GM18508 (cell line): ENCODE results near the gene TEAD1.

Experiments used
- ATAC-seq: cut with Tn5 transposase; IDR thresholded peaks from one replicate; pipeline ENCODE4 v1.9.1; 2021; ENCODE audit warnings: moderate number of reproducible peaks; ENCODE audit not compliant: insufficient read depth, unreplicated experiment

The TEAD1 gene

DNA sequence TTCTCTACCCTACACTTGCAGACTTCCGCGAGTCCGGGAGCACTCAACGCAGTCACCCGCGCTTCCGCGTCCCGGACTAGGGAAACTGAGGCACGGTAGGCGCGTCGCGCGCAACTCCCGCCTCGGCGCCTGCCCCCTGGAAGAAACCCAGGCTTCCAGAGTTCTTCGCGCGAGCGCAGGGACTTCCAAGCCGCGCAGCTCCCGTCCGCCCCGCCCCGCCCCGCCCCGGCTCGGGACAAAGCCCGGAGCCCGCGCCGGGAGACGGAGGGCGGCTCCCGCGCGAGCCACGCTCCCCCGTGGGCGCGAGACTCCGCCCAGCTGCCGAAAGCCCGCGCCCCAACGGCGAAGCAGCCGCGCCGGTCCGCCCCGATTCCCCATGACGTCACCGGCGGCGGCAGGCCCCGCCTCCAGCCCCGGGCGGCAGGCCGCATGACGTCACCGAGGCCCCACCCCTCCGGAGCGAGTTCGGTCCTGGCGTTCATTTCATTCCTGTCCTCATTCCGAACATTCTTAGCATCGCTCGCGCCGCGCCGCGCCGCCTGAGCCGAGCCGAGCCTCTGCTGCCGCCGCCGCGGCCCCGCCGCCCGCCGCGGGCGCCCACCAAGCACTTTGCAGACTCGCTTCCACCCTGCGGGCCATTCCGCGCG, at the start of gene TEAD1:
TSS of gene TEAD1 (plus strand) at position 498 of the 647 bp plus-strand sequence.
- ATAC-seq = no peak

DNA sequence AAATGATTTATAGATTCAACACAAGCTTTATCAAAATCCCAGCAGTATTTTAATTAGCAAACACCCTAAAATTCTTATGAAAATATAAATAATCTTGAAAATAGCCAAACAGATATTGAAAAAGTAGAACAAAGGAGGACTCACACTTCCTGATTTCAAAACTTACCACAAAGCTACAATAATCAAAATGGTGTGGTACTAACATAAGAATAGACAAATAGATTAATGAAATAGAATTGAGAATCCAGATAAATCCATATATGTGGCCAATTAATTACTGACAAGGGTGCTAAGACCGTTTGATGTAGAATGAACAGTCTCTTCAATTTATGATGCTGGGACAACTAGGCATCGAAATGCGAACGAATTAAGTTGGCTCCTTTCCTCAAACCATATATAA, 49.6 kb upstream of the TEAD1 start:
- no peak for ATAC-seq

DNA sequence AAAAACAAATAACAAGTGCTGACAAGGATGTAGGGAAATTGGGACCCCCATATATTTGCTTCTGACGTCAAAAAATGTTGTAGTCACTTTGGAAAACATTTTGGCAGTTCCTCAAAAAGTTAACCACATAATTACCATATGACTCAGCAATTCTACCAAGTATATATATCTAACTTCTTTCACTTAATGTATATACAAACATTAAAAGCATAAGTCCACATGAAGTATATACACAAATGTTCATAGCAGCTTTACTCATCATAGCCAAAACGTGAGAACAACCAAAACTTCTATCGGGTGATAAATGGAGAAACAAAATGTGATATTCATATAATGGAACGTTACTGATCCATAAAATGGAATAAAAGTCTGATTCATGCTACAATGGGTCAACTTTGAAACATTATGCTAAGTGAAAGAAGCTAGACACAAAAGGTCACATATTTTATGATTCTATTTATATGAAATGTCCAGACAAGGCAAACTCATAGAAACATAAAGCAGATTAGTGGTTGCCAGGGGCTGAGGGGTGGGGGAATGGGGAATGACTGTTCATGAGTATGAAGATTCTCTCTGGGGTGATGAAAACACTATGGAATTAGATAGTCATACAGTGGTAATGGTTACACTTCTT, 48.7 kb upstream of the TEAD1 start:
- no peak for ATAC-seq

- no peak for ATAC-seq
These were observed 47.6 kb upstream of the TEAD1 start for GRCh38 chr11:12626616-12627015.

DNA sequence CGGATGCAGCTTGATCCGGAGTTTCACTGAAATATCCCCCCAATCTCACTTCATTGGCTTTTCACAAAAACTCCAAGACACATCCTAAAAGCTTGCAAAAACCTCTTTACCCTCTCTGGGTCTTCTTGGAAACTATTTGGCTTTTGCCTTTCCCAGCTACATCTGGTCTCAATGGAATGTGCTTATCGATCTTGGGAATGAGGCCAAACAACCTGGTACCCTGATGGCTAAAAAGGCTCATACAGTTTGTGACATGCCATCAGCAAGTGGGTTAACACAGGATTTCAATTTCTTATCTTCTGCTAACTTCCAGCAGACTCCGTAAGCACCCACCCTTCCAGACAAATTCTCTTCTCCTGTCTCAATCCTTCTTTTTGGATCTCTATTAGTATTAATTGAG, 45.9 kb upstream of the TEAD1 start:
- no peak for ATAC-seq

DNA sequence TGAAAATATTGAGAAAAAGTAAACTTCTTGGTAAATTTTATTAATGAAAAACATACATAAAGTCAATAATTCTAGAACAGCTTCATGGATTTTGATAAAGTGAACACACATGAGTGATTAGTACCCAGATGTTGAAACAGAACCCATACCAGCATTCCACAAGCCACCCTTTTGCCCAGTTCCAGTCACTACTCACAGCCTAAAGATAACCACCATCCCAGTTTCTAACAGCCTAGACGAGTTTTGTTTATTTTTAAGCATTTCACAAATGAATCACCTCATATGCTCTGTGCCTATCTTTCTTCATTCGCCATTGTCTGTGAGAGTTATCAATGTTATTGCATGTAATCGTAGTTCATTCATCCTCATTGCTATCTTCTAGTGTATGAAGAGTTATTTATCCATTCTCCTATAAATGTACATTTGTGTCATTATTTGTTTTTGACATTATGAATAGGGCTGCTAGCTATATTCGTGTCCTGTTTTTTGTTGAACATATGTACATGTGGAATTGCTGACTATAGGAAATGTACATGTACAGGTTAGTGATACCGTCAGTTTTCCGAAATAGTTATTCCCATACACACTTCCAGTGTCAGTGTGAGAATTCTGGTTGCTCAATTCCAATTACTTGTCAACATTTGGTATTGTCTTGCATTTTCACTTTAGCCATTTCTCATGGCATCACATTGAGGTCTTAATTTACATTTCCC, 44.5 kb upstream of the TEAD1 start:
- ATAC-seq = no peak

DNA sequence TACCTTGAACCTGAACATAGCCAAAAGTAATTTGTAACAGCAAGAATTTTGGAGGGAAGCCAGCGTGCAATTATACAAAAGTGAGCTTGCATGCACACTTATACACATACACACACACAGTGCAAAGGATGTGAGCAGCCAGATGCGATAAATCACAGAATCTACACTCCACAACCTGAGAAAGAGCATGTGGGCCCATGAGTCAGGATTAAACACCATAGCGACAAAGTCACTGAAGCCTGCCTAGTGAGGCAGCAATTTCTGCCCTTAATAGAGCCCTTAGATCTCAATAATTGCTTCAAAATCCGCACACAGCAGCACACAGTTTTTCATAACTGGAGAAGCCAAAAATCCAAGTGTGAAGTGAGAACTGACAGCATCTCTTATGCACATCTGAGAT, 42.6 kb upstream of the TEAD1 start:
- no peak for ATAC-seq

GRCh38 chr11:12634329-12634728, 39.9 kb upstream of the TEAD1 start:
- no peak for ATAC-seq

- ATAC-seq = no peak
These were observed 37.3 kb upstream of the TEAD1 start for GRCh38 chr11:12636871-12637410.

GRCh38 chr11:12639388-12639787, 34.8 kb upstream of the TEAD1 start:
- no peak for ATAC-seq

- no peak for ATAC-seq
These were observed 33.9 kb upstream of the TEAD1 start for GRCh38 chr11:12640355-12640754.

DNA sequence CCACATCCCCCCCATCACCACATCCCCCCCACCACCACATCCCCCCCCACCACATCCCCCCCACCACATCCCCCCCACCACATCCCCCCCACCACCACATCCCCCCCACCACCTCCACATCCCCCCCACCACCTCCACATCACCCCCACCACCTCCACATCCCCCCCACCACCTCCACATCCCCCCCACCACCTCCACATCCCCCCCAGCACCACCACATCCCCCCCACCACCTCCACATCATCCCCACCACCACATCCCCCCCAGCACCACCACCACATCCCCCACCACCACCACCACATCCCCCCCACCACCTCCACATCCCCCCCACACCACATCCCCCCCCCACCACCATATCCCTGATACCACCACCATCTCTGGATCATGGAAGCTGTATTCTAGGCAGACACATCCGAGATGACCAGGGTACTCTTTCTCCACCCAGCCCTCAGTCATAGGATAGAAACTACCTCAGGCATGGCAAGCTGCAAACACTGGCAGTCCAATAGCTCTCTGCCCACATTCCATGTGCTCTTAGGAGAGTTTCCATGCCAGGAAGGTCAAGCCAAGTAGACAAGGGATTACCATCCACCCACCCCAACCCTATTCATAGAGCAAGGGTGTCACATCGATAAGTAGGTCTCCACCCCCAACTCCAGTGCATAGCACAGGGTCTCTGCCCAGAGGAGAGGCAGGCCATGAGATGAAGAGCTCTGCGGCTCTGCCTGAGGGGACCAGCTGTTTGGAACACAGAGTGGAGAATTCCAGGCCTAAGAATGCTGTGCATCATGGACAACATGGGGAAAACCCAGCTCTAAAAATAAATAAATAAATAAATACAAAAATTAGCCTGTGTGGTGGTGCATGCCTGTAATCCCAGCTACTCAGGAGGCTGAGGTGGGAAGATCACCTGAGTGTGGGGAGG, 33.0 kb upstream of the TEAD1 start:
- no peak for ATAC-seq

GRCh38 chr11:12642040-12642439, 32.2 kb upstream of the TEAD1 start:
- no peak for ATAC-seq

GRCh38 chr11:12642806-12643428, 31.3 kb upstream of the TEAD1 start:
- ATAC-seq = no peak

- ATAC-seq = no peak
These were observed 27.7 kb upstream of the TEAD1 start for GRCh38 chr11:12646478-12646877.

DNA sequence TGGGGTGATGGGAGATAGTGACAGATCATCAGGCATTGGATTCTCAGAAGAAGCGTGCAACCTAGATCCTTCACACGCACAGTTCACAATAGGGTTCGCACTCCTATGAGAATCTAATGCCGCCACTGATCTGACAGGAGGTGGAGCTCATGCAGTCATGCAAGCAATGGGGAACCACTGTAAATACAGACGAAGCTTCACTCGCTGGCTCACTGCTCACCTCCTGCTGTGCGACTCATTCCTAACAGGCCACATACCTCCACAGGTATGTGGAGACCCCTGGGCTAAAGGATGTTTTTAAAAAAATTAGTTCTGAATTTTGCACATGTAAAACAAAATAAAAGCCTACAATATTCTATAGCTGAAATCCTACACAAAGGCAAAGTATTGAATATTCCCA, 20.5 kb upstream of the TEAD1 start:
- ATAC-seq = no peak

GRCh38 chr11:12655842-12656241, 18.4 kb upstream of the TEAD1 start:
- ATAC-seq = no peak

DNA sequence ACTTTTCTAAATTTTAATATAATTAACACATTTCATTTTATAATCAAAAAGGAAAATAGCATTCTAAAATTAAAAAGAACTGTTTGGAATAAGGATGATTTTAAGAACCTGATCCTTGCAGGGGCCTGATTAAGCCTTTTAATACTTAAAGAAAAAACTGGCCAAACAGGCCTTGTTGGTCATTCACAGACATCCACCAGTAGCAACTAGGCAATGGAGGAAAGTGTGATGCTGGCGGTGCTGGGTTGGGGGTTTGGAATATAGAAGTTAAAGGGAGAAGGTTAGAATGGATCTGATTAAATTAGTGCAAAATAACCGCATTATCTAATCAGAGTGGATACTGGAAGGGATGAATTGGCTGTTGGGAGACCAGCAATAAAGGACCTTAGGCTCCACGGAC, 16.9 kb upstream of the TEAD1 start:
- ATAC-seq = no peak

- ATAC-seq = no peak
These were observed 16.2 kb upstream of the TEAD1 start for GRCh38 chr11:12657981-12658380.

GRCh38 chr11:12662101-12662689, 12.0 kb upstream of the TEAD1 start:
- no peak for ATAC-seq
